SIG-M5 (cell line): ENCODE measurements around the gene PPIF.

ENCODE experiments used
- DNase-seq: peaks from one replicate; lab custom pipeline; 2025; lab: John Stamatoyannopoulos, UW

Gene PPIF

GRCh38 chr10:79349072-79349491 lies 1.8 kb downstream of the PPIF start:
- no peak for DNase-seq

DNA sequence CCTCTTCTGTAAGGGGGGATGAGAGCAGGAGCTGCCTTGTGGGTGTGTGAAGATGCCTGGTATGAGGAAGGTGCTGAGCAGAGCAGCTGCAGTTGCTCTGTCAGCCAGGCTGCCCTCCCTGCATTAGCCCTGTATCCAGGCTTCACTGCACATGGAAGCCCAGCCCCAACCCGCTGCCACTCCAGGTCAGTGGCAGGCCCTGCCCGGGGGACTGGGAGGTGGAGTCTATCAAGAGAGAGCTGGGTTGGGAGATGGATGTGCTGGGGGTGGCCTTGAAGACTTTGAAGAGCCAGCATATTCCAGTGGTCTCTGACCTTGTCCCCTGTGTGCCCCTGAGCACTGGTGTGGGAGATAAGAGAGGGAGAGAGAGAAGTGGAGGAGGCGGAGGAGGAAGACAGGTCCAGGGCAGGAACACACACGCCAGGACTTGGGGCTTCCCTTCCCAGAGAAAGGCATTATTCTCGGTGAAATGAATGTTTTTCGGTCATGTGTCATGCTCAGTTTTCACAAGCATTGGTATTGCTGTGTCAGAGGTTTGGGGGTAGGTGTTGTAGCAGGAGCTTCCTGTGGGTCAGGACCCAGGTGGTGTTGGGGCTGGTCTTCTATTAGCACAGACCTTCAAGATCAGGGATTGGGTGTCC lies 2.6 kb downstream of the PPIF start:
- no peak for DNase-seq

DNA sequence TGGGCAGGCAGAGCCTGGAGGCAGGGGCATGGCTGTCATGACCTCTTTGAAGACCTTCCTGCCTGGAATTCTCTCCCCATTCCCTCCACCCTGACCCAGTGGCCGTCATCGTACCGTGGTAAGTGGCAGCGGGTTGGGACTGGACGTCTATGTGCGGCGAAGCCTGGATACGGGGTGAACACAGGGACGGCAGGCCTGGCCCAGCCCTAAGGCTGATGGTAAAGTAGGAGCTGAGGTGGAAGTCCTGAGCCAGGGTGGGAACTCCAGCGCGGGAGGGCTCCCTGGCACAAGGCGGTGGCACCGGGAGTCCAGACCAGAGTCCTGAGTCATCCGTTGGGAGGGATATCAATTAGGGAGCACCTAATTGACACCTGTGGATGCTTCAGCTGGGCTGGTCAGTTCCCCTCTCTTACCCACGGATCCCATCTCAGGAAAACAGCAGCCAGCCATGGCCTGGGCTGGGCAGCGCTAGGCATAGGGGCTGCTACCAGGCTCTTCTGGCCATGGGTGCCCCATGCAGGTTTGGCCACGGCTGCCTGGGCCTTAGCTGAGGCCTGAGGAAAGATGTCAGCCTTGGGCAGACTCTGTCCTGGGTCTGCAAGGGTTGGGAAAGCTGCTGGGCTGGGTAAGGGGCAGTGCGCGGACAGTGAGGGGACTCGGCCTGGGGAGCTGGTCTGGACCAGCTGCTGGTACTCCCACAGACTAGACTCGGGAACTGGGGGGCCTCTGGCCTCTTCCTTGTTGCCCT lies 3.3 kb downstream of the PPIF start:
- DNase-seq = no peak

GRCh38 chr10:79351332-79351731 lies 4.1 kb downstream of the PPIF start:
- no peak for DNase-seq

- DNase-seq = no peak
Measured at GRCh38 chr10:79352035-79352877, 5.0 kb downstream of the PPIF start.

DNA sequence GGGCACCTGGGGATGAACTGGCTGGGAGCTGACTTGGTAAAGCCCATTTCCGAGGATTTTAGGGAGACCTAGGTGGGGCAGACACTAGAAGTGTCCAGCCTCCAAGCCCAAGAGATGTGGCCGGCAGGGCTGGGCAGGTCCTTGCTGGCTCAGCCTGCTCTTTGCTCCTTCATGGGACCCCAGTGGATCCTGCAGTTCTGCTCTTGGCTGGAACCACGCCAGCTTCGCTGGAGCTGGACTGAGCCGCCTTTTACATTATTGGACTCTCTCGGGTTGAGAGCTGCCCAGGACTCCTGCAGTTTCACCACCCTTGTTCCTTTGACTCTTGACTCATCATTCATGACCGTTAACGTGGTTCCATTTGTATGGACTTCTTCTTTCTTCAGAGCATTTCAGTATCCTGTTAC lies 5.7 kb downstream of the PPIF start:
- DNase-seq = no peak

DNA sequence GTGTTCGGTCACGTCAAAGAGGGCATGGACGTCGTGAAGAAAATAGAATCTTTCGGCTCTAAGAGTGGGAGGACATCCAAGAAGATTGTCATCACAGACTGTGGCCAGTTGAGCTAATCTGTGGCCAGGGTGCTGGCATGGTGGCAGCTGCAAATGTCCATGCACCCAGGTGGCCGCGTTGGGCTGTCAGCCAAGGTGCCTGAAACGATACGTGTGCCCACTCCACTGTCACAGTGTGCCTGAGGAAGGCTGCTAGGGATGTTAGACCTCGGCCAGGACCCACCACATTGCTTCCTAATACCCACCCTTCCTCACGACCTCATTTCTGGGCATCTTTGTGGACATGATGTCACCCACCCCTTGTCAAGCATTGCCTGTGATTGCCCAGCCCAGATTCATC lies 6.5 kb downstream of the PPIF start:
- no peak for DNase-seq

DNA sequence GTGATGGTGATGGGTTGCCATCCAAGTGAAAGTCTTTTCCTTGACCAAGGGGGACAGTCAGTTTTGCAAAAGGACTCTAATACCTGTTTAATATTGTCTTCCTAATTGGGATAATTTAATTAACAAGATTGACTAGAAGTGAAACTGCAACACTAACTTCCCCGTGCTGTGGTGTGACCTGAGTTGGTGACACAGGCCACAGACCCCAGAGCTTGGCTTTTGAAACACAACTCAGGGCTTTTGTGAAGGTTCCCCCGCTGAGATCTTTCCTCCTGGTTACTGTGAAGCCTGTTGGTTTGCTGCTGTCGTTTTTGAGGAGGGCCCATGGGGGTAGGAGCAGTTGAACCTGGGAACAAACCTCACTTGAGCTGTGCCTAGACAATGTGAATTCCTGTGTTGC lies 6.9 kb downstream of the PPIF start:
- DNase-seq = no peak

GRCh38 chr10:79354615-79355014 lies 7.3 kb downstream of the PPIF start:
- no peak for DNase-seq

GRCh38 chr10:79355420-79356017 lies 8.2 kb downstream of the PPIF start:
- DNase-seq = no peak

DNA sequence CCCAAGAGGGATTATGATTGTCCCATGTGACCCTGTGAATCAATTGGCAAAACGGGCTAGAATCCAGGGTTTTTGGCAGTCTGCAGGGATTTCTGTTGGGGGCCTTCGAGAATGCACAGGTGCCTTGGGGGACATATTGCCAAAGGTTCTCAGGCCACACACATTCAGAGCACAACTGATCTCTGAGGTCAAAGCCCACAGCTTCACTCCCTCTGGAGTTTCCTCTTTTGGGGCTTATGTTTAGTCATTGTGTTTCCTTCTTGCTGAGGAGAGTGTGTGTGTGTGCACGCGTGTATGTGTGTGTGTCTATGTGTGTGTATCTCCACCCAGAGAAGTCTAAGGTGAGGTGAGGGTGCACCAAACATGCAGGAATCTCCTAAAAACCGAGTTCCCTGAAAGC lies 8.8 kb downstream of the PPIF start:
- no peak for DNase-seq

- DNase-seq = no peak
Measured at GRCh38 chr10:79357180-79357579, 9.9 kb downstream of the PPIF start.

- no peak for DNase-seq
Measured at GRCh38 chr10:79358811-79359210, 11.5 kb downstream of the PPIF start.

- no peak for DNase-seq
Measured at GRCh38 chr10:79359816-79360498, 12.7 kb downstream of the PPIF start.

DNA sequence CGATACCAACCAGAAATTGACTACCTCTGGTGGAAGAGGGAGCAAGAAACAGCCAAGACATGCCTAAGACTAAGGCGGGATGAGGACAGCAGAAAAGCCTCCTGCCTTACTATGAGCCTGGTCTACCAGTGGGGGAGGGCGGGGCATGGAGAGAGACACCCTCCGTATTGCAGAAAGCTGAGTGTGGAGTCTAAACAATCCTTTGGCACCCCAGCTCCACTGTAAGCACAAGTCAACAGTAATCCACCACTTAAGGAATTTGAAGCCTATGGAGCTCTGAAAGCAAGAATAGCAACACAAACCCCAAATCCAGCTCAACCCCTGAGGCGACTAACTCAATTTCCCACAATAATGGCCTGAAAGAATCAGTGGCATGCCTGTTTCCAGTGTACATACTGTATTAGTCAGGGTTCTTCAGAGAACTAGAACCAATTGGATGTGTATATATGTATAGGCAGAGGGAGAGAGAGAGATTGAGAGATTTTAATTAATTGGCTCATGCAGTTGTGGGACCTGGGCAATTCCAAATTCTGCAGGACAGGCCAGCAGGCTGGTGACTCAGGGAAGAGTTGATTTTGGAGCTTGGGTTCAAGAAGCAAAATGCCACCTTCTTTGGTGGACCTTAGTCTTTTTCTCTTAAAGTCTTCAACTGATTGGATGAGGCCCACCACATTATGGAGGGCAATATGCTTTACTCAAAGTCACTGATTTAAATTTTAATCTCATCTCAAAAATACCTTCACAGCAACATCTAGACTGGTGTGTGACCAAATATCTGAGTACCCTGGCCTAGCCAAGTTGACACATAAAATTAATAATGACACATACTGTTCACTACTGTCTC lies 13.5 kb downstream of the PPIF start:
- DNase-seq = no peak

- DNase-seq = no peak
Measured at GRCh38 chr10:79361726-79362397, 14.6 kb downstream of the PPIF start.

GRCh38 chr10:79367426-79368189 lies 20.3 kb downstream of the PPIF start:
- DNase-seq = no peak

DNA sequence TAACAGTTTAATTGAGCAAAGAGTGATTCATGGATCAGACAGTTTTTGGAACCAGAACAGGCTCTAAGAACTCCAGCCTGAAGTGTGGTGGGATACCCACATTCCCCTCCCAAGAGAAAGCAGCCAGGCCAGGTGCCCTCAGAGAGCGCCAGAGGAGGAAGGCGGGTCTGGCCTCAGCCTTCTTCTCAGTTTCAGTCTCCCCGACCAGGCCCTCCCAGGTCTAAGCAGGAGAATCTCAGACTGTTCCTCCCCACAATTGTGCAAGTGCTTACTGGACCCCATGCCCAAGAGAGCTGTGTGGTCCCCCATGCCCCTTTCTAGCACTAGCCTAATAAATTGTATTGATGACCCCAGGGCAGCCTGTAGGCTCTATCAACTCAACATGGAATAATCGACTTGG lies 25.6 kb downstream of the PPIF start:
- no peak for DNase-seq

DNA sequence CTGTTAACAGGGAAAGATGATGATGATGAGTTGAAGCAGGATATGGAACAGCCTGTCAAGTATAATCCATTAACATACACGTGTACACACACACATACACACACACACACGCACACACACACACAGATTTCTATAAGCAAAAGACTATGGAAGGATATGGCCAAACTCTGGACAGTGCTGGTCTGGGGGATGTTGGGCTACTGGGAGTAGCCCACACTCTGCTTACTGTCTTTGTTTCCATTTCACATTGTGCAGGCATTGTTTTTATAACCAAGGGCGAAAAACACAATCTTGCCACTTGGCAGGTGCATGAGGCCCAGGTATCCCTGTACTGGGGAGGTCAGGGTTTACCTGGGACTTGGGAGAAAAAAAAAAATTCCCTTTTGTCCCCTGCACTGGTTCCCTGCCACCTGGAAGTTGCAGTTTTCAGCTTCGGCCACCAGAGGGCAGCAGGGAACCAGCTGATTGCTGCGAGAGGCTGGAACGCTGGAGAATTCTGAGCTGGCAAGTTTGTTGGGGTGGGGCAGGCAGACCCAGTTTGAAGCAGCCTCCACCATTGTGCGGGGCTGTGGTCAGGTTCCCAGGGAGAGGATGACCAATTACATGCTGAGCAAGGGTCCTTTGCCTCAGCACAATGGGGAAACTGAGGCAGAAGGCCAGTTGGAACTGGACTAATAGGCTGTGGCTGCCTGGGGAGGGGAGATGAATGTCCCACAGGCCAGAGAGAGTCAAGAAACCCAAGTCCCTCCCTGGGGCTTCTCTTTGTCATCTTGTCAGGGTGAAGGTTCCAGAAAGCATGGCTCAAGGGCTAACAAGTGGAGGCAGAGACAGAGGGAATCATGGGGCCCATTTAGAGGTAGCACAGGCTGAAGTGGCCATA lies 27.3 kb downstream of the PPIF start:
- no peak for DNase-seq
